Mucosa of descending colon (tissue), 3 donors: ENCODE measurements around the gene C1orf198. TPM values are rescaled to one million over a fixed set of nuclear protein-coding genes. Genes with fewer than 3 reads are reported as not detected.

ENCODE experiments used
- ATAC-seq: fragments of 200-7000 bp; cut with Tn5 transposase; one replicate; pipeline ENCODE4 v1.9.1; 2020; ENCODE audit warnings: mild to moderate bottlenecking, moderate library complexity
- DNase-seq, 3 donors: peaks; one replicate each; pipeline ENCODE4 v3.0.0-alpha.2; 2020
- H3K36me3 ChIP-seq: fragments of 200-600 bp; one replicate; pipeline ENCODE4 v1.8.0; 2021; ENCODE audit warnings: low read depth, mild to moderate bottlenecking
- H3K4me1 ChIP-seq: fragments of 200-600 bp; one replicate; pipeline ENCODE4 v1.8.0; 2021; ENCODE audit warnings: low read depth, mild to moderate bottlenecking
- H3K4me3 ChIP-seq: fragments of 200-600 bp; one replicate; pipeline ENCODE4 v1.8.0; 2021; ENCODE audit warnings: mild to moderate bottlenecking
- H3K9me3 ChIP-seq: fragments of 200-600 bp; one replicate; pipeline ENCODE4 v1.8.0; 2021; ENCODE audit warnings: mild to moderate bottlenecking
- CTCF ChIP-seq: fragments of 200-600 bp; IDR thresholded peaks from one replicate; pipeline ENCODE4 v1.8.0; 2022; ENCODE audit warnings: antibody characterized with exemption, mild to moderate bottlenecking
- intact Hi-C, 2 donors: fragments of 100-400 bp; cut with DNase I in 1 of 2; cut with micrococcal nuclease in 1 of 2; formaldehyde crosslinking; loops; one replicate each; pipeline versions ENCODE4 v1.11.0 to v1.11.1; 2022; cut with DNase I, micrococcal nuclease
- total RNA-seq, 3 donors: library from RNA; stranded (reverse); fragmentation: NEBNext Ultra II Directional in 2 of 3; extraction: Animal tissue kit (Norgen Biotek cat#: 25700) in 2 of 3; gene quantifications; one replicate each; pipeline versions ENCODE4 v1.2.1 to v1.2.4, GENCODE V29; 2021 to 2023
- donor health status: DM: no; HTN: no; CAD: no; lungs with moderate emphysema.
- donor health status: DM: no; HTN: no; CAD: no.
- donor health status: DM: no; HTN: yes; CAD: no.

C1orf198 gene
- total RNA-seq, 3 donors from 2014 or later: 9.8 to 35.9 (median 15.5) TPM

- no peak for TF ChIP-seq CTCF
- Histone ChIP-seq H3K4me1 (no peaks in the 10 kb centered on the region), H3K9me3 (no peaks in the 10 kb centered on the region), H3K4me3 (no peak overlapping the region), H3K36me3 (no peaks in the 10 kb centered on the region)
- intact Hi-C loops: no loop called here
- ATAC-seq (no peak), DNase-seq (no peak)
These were observed 40.5 kb downstream of the C1orf198 start for GRCh38 chr1:230827801-230828200.

GRCh38 chr1:230827081-230827681 lies 41.1 kb downstream of the C1orf198 start:
- DNase-seq (no peak), ATAC-seq (no peak)
- TF ChIP-seq CTCF: no peak
- no peaks in the 10 kb centered on the region for H3K36me3 ChIP-seq
- no peaks in the 10 kb centered on the region for H3K9me3 ChIP-seq
- H3K4me1 ChIP-seq: no peaks in the 10 kb centered on the region
- H3K4me3 ChIP-seq: no peak overlapping the region
- intact Hi-C loops: no loop called here

GRCh38 chr1:230826166-230826875 lies 42.0 kb downstream of the C1orf198 start:
- no peak for TF ChIP-seq CTCF
- Histone ChIP-seq H3K4me1 (no peaks in the 10 kb centered on the region), H3K9me3 (no peaks in the 10 kb centered on the region), H3K36me3 (no peaks in the 10 kb centered on the region), H3K4me3 (no peak overlapping the region)
- ATAC-seq (no peak), DNase-seq (no peak)
- intact Hi-C loops: no loop called here

GRCh38 chr1:230825761-230826160 lies 42.6 kb downstream of the C1orf198 start:
- no peak for TF ChIP-seq CTCF
- DNase-seq (no peak), ATAC-seq (no peak)
- Histone ChIP-seq H3K4me3 (no peak overlapping the region), H3K4me1 (no peaks in the 10 kb centered on the region), H3K36me3 (no peaks in the 10 kb centered on the region), H3K9me3 (no peaks in the 10 kb centered on the region)
- intact Hi-C loops: no loop called here

- H3K4me3 ChIP-seq: no peak overlapping the region
- peak; percentile 73 for ATAC-seq
These were observed 43.2 kb downstream of the C1orf198 start for GRCh38 chr1:230824919-230825721.

More at GRCh38 chr1:230824919-230825721, 43.2 kb downstream of the C1orf198 start:
- H3K4me1 ChIP-seq: no peaks in the 10 kb centered on the region
- no peaks in the 10 kb centered on the region for H3K36me3 ChIP-seq
- H3K9me3 ChIP-seq: no peaks in the 10 kb centered on the region
- intact Hi-C loops: no loop called here
- no peak for TF ChIP-seq CTCF
- no peak for DNase-seq
